GM21526 (cell line): Measurements from ENCODE around the gene CCDC177.

ENCODE experiments used
- ATAC-seq: cut with Tn5 transposase; IDR thresholded peaks from one replicate; pipeline ENCODE4 v1.9.1; 2021; ENCODE audit warnings: moderate library complexity; ENCODE audit not compliant: unreplicated experiment, low FRiP score

The CCDC177 gene

DNA sequence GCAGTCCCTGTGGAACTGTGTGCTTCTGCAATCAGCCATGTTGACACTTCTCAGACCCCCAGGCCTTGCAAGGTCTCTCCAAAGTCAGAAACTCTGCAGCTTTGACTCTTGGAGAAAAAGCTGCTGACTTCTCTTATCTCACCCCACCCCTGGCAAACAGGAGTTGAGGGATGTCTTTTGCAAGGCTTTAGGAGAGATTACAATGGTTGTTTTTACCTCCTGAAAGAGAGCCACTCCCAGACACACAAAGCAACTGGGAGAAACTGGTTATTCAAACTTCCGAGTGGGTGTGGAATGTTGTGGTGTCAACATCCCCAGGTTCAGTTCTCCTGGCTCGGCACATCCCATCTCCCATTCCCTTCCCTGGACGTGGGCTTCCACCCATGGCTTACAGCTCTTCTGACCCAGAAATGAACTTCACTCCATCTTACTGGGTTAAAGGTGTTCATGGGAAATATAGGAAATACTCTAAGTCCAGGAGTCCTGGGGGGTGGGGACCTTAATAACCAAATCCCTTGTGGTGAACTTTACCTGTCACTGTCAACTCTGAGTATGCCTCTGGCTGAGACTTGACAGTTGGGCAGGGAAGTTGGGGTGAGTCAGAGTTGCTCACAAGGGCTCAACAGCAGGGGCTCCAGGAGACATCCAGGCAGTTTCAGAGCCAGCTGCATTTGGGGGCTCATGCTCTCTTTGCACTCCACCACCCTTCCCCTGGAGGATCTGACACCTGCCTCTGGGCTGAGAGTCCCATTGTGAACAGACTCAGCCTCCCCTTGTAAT is 41.9 kb downstream of the CCDC177 start:
- ATAC-seq, result no peak

DNA sequence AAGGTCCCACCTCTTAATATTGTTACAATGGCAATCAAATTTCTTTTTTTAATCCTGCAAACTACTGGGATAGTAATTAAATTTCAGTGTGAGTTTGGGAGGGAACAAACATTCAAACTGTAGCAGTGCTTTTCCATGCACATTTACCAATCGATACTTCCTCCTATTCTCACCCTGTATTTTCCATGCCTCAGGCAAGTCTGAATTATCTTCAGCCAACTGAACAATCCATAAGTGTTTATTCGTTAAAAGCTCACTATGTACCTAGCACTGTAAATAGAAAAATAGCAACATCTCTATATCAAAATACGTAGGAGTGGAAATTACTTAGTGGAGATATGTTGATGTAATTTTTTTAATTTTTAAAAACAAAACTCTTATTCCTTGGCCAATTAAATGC is 43.5 kb downstream of the CCDC177 start:
- ATAC-seq, result no peak

DNA sequence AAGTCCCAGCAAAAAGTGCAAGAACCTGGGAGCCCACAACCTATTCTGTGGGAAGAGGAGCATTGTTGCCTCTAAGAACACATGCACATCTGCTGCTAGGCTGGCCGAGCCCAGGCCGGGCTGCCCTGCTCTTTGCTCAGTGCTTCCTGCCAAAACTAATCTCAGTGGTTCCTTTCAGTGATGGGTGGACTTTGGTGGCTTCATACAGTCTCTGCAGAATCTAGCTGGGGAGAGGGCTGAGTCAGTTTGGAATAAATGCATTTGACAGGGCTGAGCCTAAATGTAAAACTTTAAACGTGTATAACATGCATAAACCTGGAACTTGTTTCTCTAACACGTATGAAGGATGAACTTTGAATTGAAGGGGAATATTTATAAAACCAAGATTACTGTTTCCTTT is 44.6 kb downstream of the CCDC177 start:
- ATAC-seq, result no peak

DNA sequence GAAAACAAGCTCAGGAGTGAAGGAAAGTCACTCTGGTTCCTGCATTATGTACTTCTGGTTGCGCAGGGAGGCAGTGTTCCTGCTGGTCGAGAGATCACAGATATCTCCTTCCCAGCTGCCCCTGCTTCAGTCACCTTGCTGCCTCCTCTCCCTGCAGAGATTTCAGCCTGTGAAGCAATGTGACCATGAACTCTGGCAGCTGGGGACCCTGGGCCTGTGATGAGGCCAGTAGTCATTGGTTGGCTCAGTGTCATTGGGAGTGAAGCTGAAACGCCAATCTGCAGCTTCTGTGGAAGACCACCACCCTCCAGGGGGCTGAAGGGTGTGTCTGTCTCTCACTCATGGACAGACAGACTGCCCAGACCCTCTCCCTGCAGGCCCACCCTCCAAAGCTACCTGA is 45.1 kb downstream of the CCDC177 start:
- ATAC-seq, result no peak

DNA sequence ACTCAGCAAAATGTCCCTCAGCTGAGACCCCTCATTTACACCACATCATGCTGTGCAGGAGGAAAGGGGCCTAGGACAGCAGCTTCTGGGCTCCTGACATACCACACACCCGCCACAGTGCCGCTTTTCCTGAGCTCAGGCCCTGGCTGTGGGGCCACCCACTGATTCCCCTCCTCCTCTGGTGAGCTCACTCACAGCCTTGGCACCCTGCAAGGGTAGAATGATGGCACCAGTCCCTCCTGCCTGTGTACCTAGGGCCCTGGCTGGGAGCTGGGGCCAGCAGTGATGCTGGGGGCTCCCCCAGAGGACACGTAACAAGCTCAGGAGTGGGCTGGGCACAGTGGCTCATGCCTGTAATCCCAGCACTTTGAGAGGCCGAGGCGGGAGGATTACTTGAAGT is 45.7 kb downstream of the CCDC177 start:
- no peak for ATAC-seq

DNA sequence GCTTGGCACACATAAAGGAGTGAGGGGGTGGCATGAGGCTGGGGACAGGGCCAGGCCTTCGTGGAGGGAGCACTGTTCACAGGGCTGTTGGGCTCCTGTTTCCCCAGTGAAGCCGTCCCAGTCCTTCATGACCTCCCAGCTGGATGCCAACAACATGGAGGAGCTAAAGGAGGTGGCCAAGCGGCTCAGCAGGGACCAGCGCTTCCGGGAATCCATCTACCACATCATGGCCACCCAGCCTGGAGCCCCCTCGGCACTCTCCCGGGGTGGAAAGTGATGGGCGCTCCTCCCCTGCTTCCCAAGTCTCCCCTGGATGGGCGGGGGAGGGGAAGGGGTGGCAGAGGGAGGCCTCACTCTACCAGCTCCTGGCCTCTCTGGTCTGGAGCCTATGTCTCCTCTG is 46.5 kb downstream of the CCDC177 start:
- ATAC-seq, result no peak

DNA sequence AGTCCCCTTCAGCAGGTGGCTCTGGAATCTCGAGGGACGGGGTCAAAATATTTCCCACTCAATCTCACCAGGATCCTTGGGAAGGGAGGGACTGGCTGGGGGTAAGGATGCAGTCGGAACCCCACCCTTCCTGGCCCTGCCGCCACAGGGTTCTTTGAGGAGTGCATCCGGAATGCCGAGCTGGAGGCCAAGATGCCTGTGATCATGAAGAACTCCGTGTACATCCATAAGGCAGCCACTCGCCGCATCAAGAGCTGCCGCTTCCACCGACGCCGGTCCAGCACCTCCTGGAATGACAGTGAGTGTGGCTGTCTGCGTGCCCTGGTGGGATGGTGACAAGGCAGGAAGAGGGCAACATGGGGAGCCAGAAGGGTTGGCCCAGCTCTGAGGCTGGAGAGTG is 47.0 kb downstream of the CCDC177 start:
- ATAC-seq, result no peak

DNA sequence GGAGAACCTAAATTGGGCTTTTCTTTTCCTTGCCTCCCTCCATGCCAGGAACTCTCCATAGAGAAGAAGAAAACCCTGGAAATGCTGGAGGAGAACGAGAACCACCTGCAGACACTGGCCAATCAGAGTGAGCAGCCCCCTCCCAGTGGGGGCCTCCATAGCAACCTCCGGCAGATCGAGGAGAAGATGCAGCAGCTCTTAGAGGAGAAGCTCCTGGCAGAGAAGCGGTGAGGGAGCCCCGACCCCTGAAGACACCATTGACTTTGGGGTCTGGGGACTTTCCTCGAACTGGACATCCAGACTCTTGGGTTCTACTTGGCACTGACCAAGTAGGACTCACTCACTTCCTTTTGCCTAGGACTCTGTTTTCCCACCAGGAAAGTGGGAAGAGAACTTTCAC is 48.8 kb downstream of the CCDC177 start:
- ATAC-seq, result no peak

DNA sequence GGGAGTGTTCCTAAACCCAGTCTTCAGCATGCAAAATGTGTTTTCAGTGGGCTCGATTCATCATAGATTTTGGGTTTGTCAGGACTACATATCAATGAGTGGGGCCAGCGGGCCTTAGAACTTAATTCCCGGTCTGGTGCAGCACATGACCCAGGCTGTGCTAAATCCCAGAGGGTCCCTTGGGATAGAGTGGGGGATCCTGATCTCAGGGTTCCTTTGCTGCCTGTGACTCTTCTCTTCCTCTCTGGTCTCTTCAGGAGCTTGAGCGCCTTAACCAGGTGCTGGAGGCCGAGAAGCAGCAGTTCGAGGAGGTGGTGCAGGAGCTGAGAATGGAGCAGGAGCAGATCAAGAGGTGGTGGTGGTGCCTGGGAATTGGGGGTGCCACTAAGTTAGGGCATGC is 52.6 kb downstream of the CCDC177 start:
- no peak for ATAC-seq
